ENCODE results near the gene DSCAM. TPM values are rescaled to one million over a fixed set of nuclear protein-coding genes. Genes with fewer than 3 reads are reported as not detected.

DSCAM gene
- polyA plus RNA-seq, 3 donors, result not detected

DNA sequence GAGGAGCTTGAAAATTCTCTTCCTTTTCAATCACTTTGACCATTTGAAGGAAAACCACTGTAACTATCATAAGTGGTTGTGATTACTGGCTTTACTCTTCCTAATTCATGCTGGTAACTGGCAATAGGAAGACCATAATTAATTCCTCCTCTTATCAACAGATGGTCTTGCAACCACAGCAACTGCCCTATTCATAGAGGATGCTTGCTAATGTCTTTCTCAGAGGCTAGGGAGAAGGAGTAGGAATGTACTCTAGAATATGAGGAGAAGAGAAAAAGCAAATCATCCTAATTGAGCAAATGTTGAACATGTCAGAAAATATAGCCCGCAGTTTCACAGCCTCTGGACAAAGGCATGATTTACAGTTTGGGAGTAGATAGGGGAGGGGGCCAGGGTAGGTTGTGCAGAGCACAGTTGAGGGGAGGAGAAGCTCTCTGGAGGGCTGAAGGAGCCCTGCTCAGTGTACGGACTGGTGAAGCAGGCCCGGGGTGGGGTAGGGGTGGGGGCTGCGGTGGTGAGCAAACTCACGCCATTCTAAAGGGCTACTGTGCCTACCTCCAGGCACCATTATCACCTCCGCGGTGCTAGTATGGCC, 786.8 kb downstream of the DSCAM start:
- Histone ChIP-seq H3K79me2 (ENCODE audit: insufficient read depth, low read length) (no peaks in the 10 kb centered on the region), H3K4me2 (replicated peaks; ENCODE audit: extremely low read depth, low read length, poor library complexity, severe bottlenecking) (no peak overlapping the region), H3K36me3 (replicated peaks in 1 of 2; ENCODE audit: control insufficient read depth in 1 of 2, insufficient read depth in 2 of 2, low read length in 2 of 2) (no peaks in the 10 kb centered on the region), H3K4me3 (replicated peaks in 1 of 3; ENCODE audit: low read depth in 2 of 3, low read length in 3 of 3) (no peak overlapping the region), H3K4me1 (ENCODE audit: control insufficient read depth in 1 of 2, insufficient read depth in 2 of 2, low read length in 2 of 2) (no peaks in the 10 kb centered on the region), H3K27ac (ENCODE audit: low read depth in 1 of 2, low read length in 2 of 2) (no peak overlapping the region), H2AFZ (ENCODE audit: insufficient read depth, low read depth, low read length, poor library complexity, severe bottlenecking) (no peak overlapping the region), H4K20me1 (ENCODE audit: insufficient read depth, low read length) (no peaks in the 10 kb centered on the region), H3K9me3 (replicated peaks in 1 of 2; ENCODE audit: control insufficient read depth in 1 of 2, insufficient read depth in 1 of 2, low read length in 2 of 2) (no peaks in the 10 kb centered on the region), H3K9ac (ENCODE audit: insufficient read depth, low read length, poor library complexity, severe bottlenecking) (no peak overlapping the region), H3K27me3 (ENCODE audit: control insufficient read depth in 2 of 2, insufficient read depth in 2 of 2, low read length in 2 of 2) (no peaks in the 10 kb centered on the region)
- TF ChIP-seq, protein P1, sequence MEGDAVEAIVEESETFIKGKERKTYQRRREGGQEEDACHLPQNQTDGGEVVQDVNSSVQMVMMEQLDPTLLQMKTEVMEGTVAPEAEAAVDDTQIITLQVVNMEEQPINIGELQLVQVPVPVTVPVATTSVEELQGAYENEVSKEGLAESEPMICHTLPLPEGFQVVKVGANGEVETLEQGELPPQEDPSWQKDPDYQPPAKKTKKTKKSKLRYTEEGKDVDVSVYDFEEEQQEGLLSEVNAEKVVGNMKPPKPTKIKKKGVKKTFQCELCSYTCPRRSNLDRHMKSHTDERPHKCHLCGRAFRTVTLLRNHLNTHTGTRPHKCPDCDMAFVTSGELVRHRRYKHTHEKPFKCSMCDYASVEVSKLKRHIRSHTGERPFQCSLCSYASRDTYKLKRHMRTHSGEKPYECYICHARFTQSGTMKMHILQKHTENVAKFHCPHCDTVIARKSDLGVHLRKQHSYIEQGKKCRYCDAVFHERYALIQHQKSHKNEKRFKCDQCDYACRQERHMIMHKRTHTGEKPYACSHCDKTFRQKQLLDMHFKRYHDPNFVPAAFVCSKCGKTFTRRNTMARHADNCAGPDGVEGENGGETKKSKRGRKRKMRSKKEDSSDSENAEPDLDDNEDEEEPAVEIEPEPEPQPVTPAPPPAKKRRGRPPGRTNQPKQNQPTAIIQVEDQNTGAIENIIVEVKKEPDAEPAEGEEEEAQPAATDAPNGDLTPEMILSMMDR (IDR thresholded peaks at IDR 0.05), result no peak
- H3K9me3 Mint-ChIP-seq, result peaks cover 3 to 11% (median 4%) of the 10 kb centered on the region in 7 donors
- no peaks in the 10 kb centered on the region for H3K4me1 Mint-ChIP-seq
- peaks cover 0 to 1% (median 0%) of the 10 kb centered on the region in 3 donors for H3K27me3 Mint-ChIP-seq (ENCODE audit: low read depth in 3 of 3)
- H3K36me3 Mint-ChIP-seq, result no peaks in the 10 kb centered on the region
- intact Hi-C loops (cut with micrococcal nuclease), result no loop called here
- DNase-seq, result no peak
- no peak overlapping the region for H3K27ac Mint-ChIP-seq
- no peak overlapping the region for H3K4me3 Mint-ChIP-seq
- WGBS (ENCODE audit: insufficient coverage), result 83% methylated on average over 1 of the region's 7 CpGs

DNA sequence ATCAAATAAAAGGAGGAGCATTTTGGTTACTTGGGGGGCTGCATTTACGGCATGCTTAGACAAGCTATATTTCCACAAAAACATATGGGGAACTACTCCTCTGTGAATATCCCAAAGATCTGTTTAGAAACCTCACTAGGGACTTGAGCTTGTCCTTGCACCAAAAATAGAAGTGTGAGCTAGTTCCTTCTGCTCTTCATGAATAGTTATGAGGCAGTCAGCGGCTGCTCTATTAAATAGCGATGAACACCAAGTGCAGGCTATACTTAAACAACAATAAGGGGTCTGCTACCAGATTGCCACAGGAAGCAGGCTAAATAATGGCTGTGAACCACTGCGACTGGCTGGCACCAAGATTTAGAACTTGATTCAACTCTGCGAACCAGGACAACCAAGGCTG, 789.6 kb downstream of the DSCAM start:
- H3K4me1 Mint-ChIP-seq, result no peaks in the 10 kb centered on the region

More for the DNA sequence above, 789.6 kb downstream of the DSCAM start:
- H3K27me3 Mint-ChIP-seq (ENCODE audit: low read depth in 3 of 3), result no peaks in the 10 kb centered on the region
- H3K36me3 Mint-ChIP-seq, result no peaks in the 10 kb centered on the region
- DNase-seq, result no peak
- Histone ChIP-seq H3K79me2 (ENCODE audit: insufficient read depth, low read length) (no peaks in the 10 kb centered on the region), H3K9ac (ENCODE audit: insufficient read depth, low read length, poor library complexity, severe bottlenecking) (no peak overlapping the region), H2AFZ (ENCODE audit: insufficient read depth, low read depth, low read length, poor library complexity, severe bottlenecking) (no peak overlapping the region), H3K27ac (ENCODE audit: low read depth in 1 of 2, low read length in 2 of 2) (no peak overlapping the region), H3K9me3 (replicated peaks in 1 of 2; ENCODE audit: control insufficient read depth in 1 of 2, insufficient read depth in 1 of 2, low read length in 2 of 2) (no peaks in the 10 kb centered on the region), H4K20me1 (ENCODE audit: insufficient read depth, low read length) (no peaks in the 10 kb centered on the region), H3K4me3 (replicated peaks in 1 of 3; ENCODE audit: low read depth in 2 of 3, low read length in 3 of 3) (no peak overlapping the region), H3K4me2 (replicated peaks; ENCODE audit: extremely low read depth, low read length, poor library complexity, severe bottlenecking) (no peak overlapping the region), H3K27me3 (ENCODE audit: control insufficient read depth in 2 of 2, insufficient read depth in 2 of 2, low read length in 2 of 2) (no peaks in the 10 kb centered on the region), H3K4me1 (ENCODE audit: control insufficient read depth in 1 of 2, insufficient read depth in 2 of 2, low read length in 2 of 2) (no peaks in the 10 kb centered on the region), H3K36me3 (replicated peaks in 1 of 2; ENCODE audit: control insufficient read depth in 1 of 2, insufficient read depth in 2 of 2, low read length in 2 of 2) (no peaks in the 10 kb centered on the region)
- WGBS (ENCODE audit: insufficient coverage), result 63% methylated on average over 4 of the region's 5 CpGs
- H3K4me3 Mint-ChIP-seq, result no peak overlapping the region
- peaks cover 2 to 11% (median 6%) of the 10 kb centered on the region in 7 donors for H3K9me3 Mint-ChIP-seq
- TF ChIP-seq, protein P1 (IDR thresholded peaks at IDR 0.05), result no peak
- H3K27ac Mint-ChIP-seq, result no peak overlapping the region
- intact Hi-C loops (cut with micrococcal nuclease), result no loop called here
